ENCODE results near the gene EFNA2. TPM values are rescaled to one million over a fixed set of nuclear protein-coding genes. Genes with fewer than 3 reads are reported as not detected.

Gene EFNA2
- total RNA-seq, 3 donors from 2014 or later (not counting 1 experiment from before 2014, with no cell fraction given): not detected

- Histone ChIP-seq H3K9me3 (ENCODE audit: control insufficient read depth, insufficient read depth, low read length) (no peaks in the 10 kb centered on the region), H3K27me3 (ENCODE audit: control insufficient read depth, insufficient read depth, low read length) (no peaks in the 10 kb centered on the region), H3K36me3 (ENCODE audit: control insufficient read depth, insufficient read depth, low read length) (peaks cover 39% of the 10 kb centered on the region), H3K27ac (ENCODE audit: low read length) (peak within 1 kb of the TSS; percentile 86), H3K4me1 (ENCODE audit: control insufficient read depth, insufficient read depth, low read length) (peaks cover 84% of the 10 kb centered on the region), H3K4me3 (ENCODE audit: low read length) (peak within 1 kb of the TSS; percentile 84)
- DNase-seq: peak; percentile 99 to 100
- Mint-ChIP-seq H3K4me3 (peak within 1 kb of the TSS; percentile 94), H3K27me3 (ENCODE audit: low read depth in 2 of 2) (no peaks in the 10 kb centered on the region), H3K36me3 (peaks cover 7% of the 10 kb centered on the region), H3K9me3 (no peaks in the 10 kb centered on the region), H3K4me1 (peaks cover 57 to 72% of the 10 kb centered on the region in 2 donors), H3K27ac (peak within 1 kb of the TSS; percentile 94 to 97)
- TF ChIP-seq, protein P1, sequence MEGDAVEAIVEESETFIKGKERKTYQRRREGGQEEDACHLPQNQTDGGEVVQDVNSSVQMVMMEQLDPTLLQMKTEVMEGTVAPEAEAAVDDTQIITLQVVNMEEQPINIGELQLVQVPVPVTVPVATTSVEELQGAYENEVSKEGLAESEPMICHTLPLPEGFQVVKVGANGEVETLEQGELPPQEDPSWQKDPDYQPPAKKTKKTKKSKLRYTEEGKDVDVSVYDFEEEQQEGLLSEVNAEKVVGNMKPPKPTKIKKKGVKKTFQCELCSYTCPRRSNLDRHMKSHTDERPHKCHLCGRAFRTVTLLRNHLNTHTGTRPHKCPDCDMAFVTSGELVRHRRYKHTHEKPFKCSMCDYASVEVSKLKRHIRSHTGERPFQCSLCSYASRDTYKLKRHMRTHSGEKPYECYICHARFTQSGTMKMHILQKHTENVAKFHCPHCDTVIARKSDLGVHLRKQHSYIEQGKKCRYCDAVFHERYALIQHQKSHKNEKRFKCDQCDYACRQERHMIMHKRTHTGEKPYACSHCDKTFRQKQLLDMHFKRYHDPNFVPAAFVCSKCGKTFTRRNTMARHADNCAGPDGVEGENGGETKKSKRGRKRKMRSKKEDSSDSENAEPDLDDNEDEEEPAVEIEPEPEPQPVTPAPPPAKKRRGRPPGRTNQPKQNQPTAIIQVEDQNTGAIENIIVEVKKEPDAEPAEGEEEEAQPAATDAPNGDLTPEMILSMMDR (IDR thresholded peaks at IDR 0.05): no peak
- WGBS (ENCODE audit: insufficient coverage): under 1% methylated on average over 50 of the region's 50 CpGs
- intact Hi-C loops (cut with micrococcal nuclease): no loop called here
- peak; percentile 79 to 94 (median 82) for ATAC-seq
Observed at GRCh38 chr19:1269065-1269477, 16.6 kb upstream of the EFNA2 start, which contains the start of gene CIRBP. Gene CIRBP (plus strand): TSS chr19:1269332. CDS start chr19:1270934, 1,602 bp downstream.

GRCh38 chr19:1269478-1270212 is 16.0 kb upstream of the EFNA2 start:
- peak overlapping the region; percentile 94 to 97 for H3K27ac Mint-ChIP-seq
- peak; percentile 88 to 94 for DNase-seq
- peaks cover 57 to 73% of the 10 kb centered on the region in 2 donors for H3K4me1 Mint-ChIP-seq
- TF ChIP-seq, protein P1 (IDR thresholded peaks at IDR 0.05): no peak
- no peaks in the 10 kb centered on the region for H3K27me3 Mint-ChIP-seq (ENCODE audit: low read depth in 2 of 2)
- WGBS (ENCODE audit: insufficient coverage): under 1% methylated on average over 64 of the region's 64 CpGs
- intact Hi-C loops (cut with micrococcal nuclease): loop anchor here (10.0 kb wide), 1 partner anchor 225 kb away; the partner anchor contains the start of genes PCSK4 and REEP6
- no peaks in the 10 kb centered on the region for H3K9me3 Mint-ChIP-seq
- no peaks in the 10 kb centered on the region for H3K27me3 ChIP-seq (ENCODE audit: control insufficient read depth, insufficient read depth, low read length)
- peak; percentile 27 to 63 (median 49) for ATAC-seq
- peak overlapping the region; percentile 84 for H3K4me3 ChIP-seq (ENCODE audit: low read length)
- H3K9me3 ChIP-seq (ENCODE audit: control insufficient read depth, insufficient read depth, low read length): no peaks in the 10 kb centered on the region
- H3K4me3 Mint-ChIP-seq: peak overlapping the region; percentile 94
- H3K36me3 Mint-ChIP-seq: peaks cover 7% of the 10 kb centered on the region
- H3K27ac ChIP-seq (ENCODE audit: low read length): peak overlapping the region; percentile 86
- peaks cover 85% of the 10 kb centered on the region for H3K4me1 ChIP-seq (ENCODE audit: control insufficient read depth, insufficient read depth, low read length)
- H3K36me3 ChIP-seq (ENCODE audit: control insufficient read depth, insufficient read depth, low read length): peaks cover 45% of the 10 kb centered on the region

- WGBS (ENCODE audit: insufficient coverage): 21% methylated on average over 7 of the region's 8 CpGs
- intact Hi-C loops (cut with micrococcal nuclease): loop anchor here (10.0 kb wide), 1 partner anchor 224 kb away; the partner anchor contains the start of genes PCSK4 and REEP6
- Mint-ChIP-seq H3K27me3 (ENCODE audit: low read depth in 2 of 2) (no peaks in the 10 kb centered on the region), H3K36me3 (peaks cover 7% of the 10 kb centered on the region), H3K9me3 (no peaks in the 10 kb centered on the region), H3K27ac (peak overlapping the region; percentile 88 to 94), H3K4me1 (peaks cover 57 to 69% of the 10 kb centered on the region in 2 donors), H3K4me3 (peak overlapping the region; percentile 94)
- H3K27me3 ChIP-seq (ENCODE audit: control insufficient read depth, insufficient read depth, low read length): no peaks in the 10 kb centered on the region
- H3K4me3 ChIP-seq (ENCODE audit: low read length): peak overlapping the region; percentile 84
- ATAC-seq (no peak), DNase-seq (peak in 1 of 2 donors; percentile 49)
- TF ChIP-seq, protein P1 (IDR thresholded peaks at IDR 0.05): no peak
- H3K9me3 ChIP-seq (ENCODE audit: control insufficient read depth, insufficient read depth, low read length): no peaks in the 10 kb centered on the region
- peaks cover 48% of the 10 kb centered on the region for H3K36me3 ChIP-seq (ENCODE audit: control insufficient read depth, insufficient read depth, low read length)
- peaks cover 85% of the 10 kb centered on the region for H3K4me1 ChIP-seq (ENCODE audit: control insufficient read depth, insufficient read depth, low read length)
- H3K27ac ChIP-seq (ENCODE audit: low read length): peak overlapping the region; percentile 86
Observed at GRCh38 chr19:1270213-1270853, 15.3 kb upstream of the EFNA2 start.

Data from natural killer cell (primary cell).